GM19240 (cell line): ENCODE data around the gene ARL10.

Experiments used
- DNase-seq: peaks from one replicate; pipeline ENCODE4 v3.0.0; 2011; ENCODE audit warnings: low spot score; ENCODE audit not compliant: insufficient read length

The ARL10 gene

GRCh38 chr5:176361437-176362232 lies 3.7 kb upstream of the ARL10 start, which contains the start of gene KIAA1191:
Gene KIAA1191, minus strand, starts transcription at chr5:176361764. Its CDS starts 2,256 bp downstream, at chr5:176359508.
- DNase-seq = peak; percentile 87

- DNase-seq = no peak
Measured at GRCh38 chr5:176362233-176362490, 3.1 kb upstream of the ARL10 start.

- no peak for DNase-seq
Measured at GRCh38 chr5:176364765-176365350, 429 bp upstream of the ARL10 start.

GRCh38 chr5:176366232-176366894 lies 1.1 kb downstream of the ARL10 start:
- DNase-seq = no peak

GRCh38 chr5:176368726-176369125 lies 3.4 kb downstream of the ARL10 start:
- DNase-seq = no peak

GRCh38 chr5:176369934-176370711 lies 4.8 kb downstream of the ARL10 start:
- no peak for DNase-seq

GRCh38 chr5:176371621-176372539 lies 6.6 kb downstream of the ARL10 start:
- DNase-seq = no peak

- no peak for DNase-seq
Measured at GRCh38 chr5:176373100-176373818, 8.0 kb downstream of the ARL10 start.

- no peak for DNase-seq
Measured at GRCh38 chr5:176379881-176380280, 14.6 kb downstream of the ARL10 start.

GRCh38 chr5:176381423-176381822 lies 16.1 kb downstream of the ARL10 start:
- no peak for DNase-seq

GRCh38 chr5:176381979-176382378 lies 16.7 kb downstream of the ARL10 start:
- DNase-seq = no peak

GRCh38 chr5:176382721-176383120 lies 17.4 kb downstream of the ARL10 start:
- no peak for DNase-seq

GRCh38 chr5:176383248-176383905 lies 18.1 kb downstream of the ARL10 start:
- DNase-seq = no peak

GRCh38 chr5:176383961-176384360 lies 18.7 kb downstream of the ARL10 start:
- no peak for DNase-seq

GRCh38 chr5:176384366-176384930 lies 19.2 kb downstream of the ARL10 start:
- no peak for DNase-seq

GRCh38 chr5:176384991-176385390 lies 19.7 kb downstream of the ARL10 start:
- no peak for DNase-seq

- DNase-seq = no peak
Measured at GRCh38 chr5:176386491-176386890, 21.2 kb downstream of the ARL10 start.

- DNase-seq = no peak
Measured at GRCh38 chr5:176387384-176387925, 22.2 kb downstream of the ARL10 start.

GRCh38 chr5:176388003-176388443 lies 22.7 kb downstream of the ARL10 start:
- DNase-seq = no peak
